Mucosa of stomach (tissue), 1 donor: ENCODE measurements around the gene CLUH.

Source experiments
- H3K27me3 ChIP-seq: one replicate; pipeline ENCODE4 v1.7.0; 2013; ENCODE audit warnings: mild to moderate bottlenecking, low read length; ENCODE audit not compliant: control insufficient read depth, insufficient read depth
- H3K36me3 ChIP-seq: one replicate; pipeline ENCODE4 v1.7.0; 2013; ENCODE audit warnings: low read length; ENCODE audit not compliant: control insufficient read depth, insufficient read depth
- H3K4me1 ChIP-seq: one replicate; pipeline ENCODE4 v1.7.0; 2013; ENCODE audit warnings: mild to moderate bottlenecking, low read length; ENCODE audit not compliant: control insufficient read depth, insufficient read depth
- H3K4me3 ChIP-seq: one replicate; pipeline ENCODE4 v1.7.0; 2013; ENCODE audit warnings: low read length
- H3K9ac ChIP-seq: one replicate; pipeline ENCODE4 v1.7.0; 2013; ENCODE audit warnings: mild to moderate bottlenecking, low read length, moderate library complexity
- H3K9me3 ChIP-seq: one replicate; pipeline ENCODE4 v1.7.0; 2013; ENCODE audit warnings: mild to moderate bottlenecking, low read length, moderate library complexity; ENCODE audit not compliant: control insufficient read depth
- donor health status: Pancreatic carcinoma.

Gene CLUH, protein sequence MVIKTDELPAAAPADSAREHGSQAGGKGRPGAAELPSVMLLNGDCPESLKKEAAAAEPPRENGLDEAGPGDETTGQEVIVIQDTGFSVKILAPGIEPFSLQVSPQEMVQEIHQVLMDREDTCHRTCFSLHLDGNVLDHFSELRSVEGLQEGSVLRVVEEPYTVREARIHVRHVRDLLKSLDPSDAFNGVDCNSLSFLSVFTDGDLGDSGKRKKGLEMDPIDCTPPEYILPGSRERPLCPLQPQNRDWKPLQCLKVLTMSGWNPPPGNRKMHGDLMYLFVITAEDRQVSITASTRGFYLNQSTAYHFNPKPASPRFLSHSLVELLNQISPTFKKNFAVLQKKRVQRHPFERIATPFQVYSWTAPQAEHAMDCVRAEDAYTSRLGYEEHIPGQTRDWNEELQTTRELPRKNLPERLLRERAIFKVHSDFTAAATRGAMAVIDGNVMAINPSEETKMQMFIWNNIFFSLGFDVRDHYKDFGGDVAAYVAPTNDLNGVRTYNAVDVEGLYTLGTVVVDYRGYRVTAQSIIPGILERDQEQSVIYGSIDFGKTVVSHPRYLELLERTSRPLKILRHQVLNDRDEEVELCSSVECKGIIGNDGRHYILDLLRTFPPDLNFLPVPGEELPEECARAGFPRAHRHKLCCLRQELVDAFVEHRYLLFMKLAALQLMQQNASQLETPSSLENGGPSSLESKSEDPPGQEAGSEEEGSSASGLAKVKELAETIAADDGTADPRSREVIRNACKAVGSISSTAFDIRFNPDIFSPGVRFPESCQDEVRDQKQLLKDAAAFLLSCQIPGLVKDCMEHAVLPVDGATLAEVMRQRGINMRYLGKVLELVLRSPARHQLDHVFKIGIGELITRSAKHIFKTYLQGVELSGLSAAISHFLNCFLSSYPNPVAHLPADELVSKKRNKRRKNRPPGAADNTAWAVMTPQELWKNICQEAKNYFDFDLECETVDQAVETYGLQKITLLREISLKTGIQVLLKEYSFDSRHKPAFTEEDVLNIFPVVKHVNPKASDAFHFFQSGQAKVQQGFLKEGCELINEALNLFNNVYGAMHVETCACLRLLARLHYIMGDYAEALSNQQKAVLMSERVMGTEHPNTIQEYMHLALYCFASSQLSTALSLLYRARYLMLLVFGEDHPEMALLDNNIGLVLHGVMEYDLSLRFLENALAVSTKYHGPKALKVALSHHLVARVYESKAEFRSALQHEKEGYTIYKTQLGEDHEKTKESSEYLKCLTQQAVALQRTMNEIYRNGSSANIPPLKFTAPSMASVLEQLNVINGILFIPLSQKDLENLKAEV (N-terminal part only)

GRCh38 chr17:2711608-2712299, at the start of gene CLUH:
TSS of gene CLUH (minus strand) at chr17:2711764. CDS start at chr17:2711661, 103 bp downstream.
- no peaks in the 10 kb centered on the region for H3K9me3 ChIP-seq
- peak within 1 kb of the TSS; percentile 80 for H3K4me3 ChIP-seq
- H3K27me3 ChIP-seq = no peaks in the 10 kb centered on the region
- H3K36me3 ChIP-seq = no peaks in the 10 kb centered on the region
- H3K9ac ChIP-seq = peak within 1 kb of the TSS; percentile 92
- peaks cover 49% of the 10 kb centered on the region for H3K4me1 ChIP-seq

DNA sequence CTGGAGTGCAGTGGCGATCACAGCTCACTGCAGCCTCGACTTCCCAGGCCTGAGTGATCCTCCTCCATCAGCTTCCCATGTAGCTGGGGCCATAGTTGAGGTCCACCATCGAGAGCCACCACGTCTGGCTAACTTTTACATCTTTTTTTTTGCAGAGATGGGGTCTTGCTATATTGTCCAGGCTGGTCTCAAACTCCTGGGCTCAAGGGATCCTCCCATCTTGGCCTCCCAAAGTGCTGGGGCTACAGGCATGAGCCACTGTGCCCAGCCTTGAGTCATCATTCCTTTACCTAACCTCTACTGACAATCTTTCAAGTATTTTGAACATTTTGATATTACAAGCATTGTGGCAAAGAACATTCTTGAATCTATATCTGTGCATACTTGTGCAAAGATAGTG, 47.3 kb upstream of the CLUH start:
- Histone ChIP-seq H3K36me3 (no peaks in the 10 kb centered on the region), H3K27me3 (peaks cover 19% of the 10 kb centered on the region), H3K4me1 (no peaks in the 10 kb centered on the region), H3K4me3 (no peak overlapping the region), H3K9me3 (no peaks in the 10 kb centered on the region), H3K9ac (no peak overlapping the region)

- no peak overlapping the region for H3K9ac ChIP-seq
- H3K9me3 ChIP-seq = no peaks in the 10 kb centered on the region
- no peaks in the 10 kb centered on the region for H3K36me3 ChIP-seq
- H3K27me3 ChIP-seq = peaks cover 26% of the 10 kb centered on the region
- no peak overlapping the region for H3K4me3 ChIP-seq
- no peaks in the 10 kb centered on the region for H3K4me1 ChIP-seq
Measured at GRCh38 chr17:2755891-2756724, 44.5 kb upstream of the CLUH start.

DNA sequence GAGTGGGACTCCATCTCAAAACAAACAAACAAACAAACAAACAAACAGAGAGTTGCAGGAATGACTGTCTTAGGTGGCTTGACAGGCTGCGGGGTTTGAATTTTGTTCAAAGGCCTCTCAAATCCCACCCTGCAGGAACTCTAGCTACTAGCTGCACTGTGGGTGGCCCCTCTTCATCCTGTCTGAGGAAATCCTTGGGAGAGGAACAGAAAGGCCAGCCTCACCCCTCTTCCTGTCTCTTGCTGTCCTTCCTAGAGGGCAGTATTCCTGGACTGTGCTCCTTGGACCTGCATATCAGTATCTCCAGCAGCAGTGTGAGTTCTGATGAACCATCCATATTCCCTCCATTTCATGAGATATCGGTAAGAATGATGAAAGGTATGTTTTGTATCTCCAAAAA, 39.9 kb upstream of the CLUH start:
- Histone ChIP-seq H3K27me3 (peaks cover 39% of the 10 kb centered on the region), H3K36me3 (no peaks in the 10 kb centered on the region), H3K9ac (no peak overlapping the region), H3K4me3 (no peak overlapping the region), H3K4me1 (no peaks in the 10 kb centered on the region), H3K9me3 (no peaks in the 10 kb centered on the region)

DNA sequence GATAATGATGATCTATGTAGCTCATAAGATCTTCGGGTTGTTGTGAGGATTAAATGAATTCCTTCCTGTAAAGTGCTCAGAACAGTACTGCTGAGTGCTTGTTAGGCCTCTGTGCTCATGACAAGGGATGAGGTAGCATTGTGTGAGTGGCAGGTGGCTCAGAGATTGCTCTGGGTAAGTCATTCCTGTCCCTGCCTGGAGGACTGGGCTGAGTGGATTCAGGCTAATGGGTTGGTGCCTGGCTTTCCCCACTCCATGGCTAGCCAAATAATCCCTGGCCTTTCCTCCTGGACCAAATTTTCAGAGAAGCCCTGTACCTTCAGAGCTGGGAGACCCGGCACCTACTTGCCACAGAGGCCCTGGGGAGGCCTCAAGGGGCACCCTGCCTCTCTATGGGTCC, 39.2 kb upstream of the CLUH start:
- Histone ChIP-seq H3K9me3 (no peaks in the 10 kb centered on the region), H3K9ac (no peak overlapping the region), H3K36me3 (no peaks in the 10 kb centered on the region), H3K4me1 (no peaks in the 10 kb centered on the region), H3K27me3 (peaks cover 35% of the 10 kb centered on the region), H3K4me3 (no peak overlapping the region)

GRCh38 chr17:2749784-2750181, 38.2 kb upstream of the CLUH start:
- peaks cover 35% of the 10 kb centered on the region for H3K27me3 ChIP-seq
- H3K4me3 ChIP-seq = no peak overlapping the region

DNA sequence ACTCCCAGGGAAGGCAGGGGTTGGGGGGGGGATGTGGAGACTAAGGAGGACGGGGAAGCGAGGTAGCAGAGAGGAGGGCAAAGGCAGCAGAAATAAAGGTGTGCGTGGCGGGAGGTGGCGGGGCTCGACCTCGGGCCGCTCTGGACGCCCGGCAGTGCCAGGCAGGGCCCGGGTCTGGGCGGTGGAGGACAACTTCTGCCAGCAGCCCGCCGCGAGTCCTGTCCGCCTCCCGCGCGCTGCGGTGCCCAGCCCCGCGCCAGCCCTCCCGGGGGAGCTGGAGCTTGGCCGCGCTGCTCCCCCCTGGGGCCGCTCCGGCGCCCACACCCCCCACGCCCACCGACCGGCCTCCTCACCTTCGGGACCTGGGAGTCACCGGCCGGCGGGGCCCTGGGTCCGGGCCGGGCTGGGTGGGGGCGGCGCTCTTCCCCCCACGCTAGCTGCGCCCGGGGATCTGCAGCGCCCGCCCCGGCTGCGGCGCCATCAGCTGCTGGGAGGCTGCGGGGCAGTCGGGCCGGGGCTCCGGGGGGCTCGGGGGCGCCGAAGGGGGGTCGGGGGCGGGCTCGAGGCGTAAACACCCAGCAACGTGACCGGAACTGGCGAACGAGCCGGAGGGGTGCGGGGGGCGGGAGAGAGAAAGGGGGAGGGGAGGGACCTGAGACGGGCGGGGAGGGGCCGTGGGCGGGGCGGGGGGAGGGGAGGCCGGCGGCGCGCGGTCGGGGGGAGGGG, 37.7 kb upstream of the CLUH start, which contains the start of gene CCDC92B:
CCDC92B (minus strand) TSS at position 595 of the 726 bp plus-strand sequence. CDS start 14,507 bp downstream, outside the sequence.
- Histone ChIP-seq H3K9ac (no peak within 1 kb of the TSS), H3K4me1 (no peaks in the 10 kb centered on the region), H3K9me3 (no peaks in the 10 kb centered on the region), H3K4me3 (no peak within 1 kb of the TSS), H3K36me3 (no peaks in the 10 kb centered on the region), H3K27me3 (peaks cover 35% of the 10 kb centered on the region)

More at GRCh38 chr17:2749784-2750181, 38.2 kb upstream of the CLUH start:
- Histone ChIP-seq H3K9ac (no peak overlapping the region), H3K4me1 (no peaks in the 10 kb centered on the region), H3K9me3 (no peaks in the 10 kb centered on the region), H3K36me3 (no peaks in the 10 kb centered on the region)

- H3K4me1 ChIP-seq = no peaks in the 10 kb centered on the region
- H3K4me3 ChIP-seq = no peak overlapping the region
- H3K9ac ChIP-seq = no peak overlapping the region
- no peaks in the 10 kb centered on the region for H3K36me3 ChIP-seq
- H3K27me3 ChIP-seq = peaks cover 23% of the 10 kb centered on the region
- no peaks in the 10 kb centered on the region for H3K9me3 ChIP-seq
Measured at GRCh38 chr17:2745317-2746037, 33.9 kb upstream of the CLUH start.

- Histone ChIP-seq H3K9ac (no peak overlapping the region), H3K9me3 (no peaks in the 10 kb centered on the region), H3K36me3 (no peaks in the 10 kb centered on the region), H3K4me3 (no peak overlapping the region), H3K4me1 (no peaks in the 10 kb centered on the region), H3K27me3 (no peaks in the 10 kb centered on the region)
Measured at GRCh38 chr17:2737693-2738092, 26.1 kb upstream of the CLUH start.

GRCh38 chr17:2736956-2737355, 25.4 kb upstream of the CLUH start:
- Histone ChIP-seq H3K9me3 (no peaks in the 10 kb centered on the region), H3K9ac (no peak overlapping the region)

More at GRCh38 chr17:2736956-2737355, 25.4 kb upstream of the CLUH start:
- Histone ChIP-seq H3K4me1 (no peaks in the 10 kb centered on the region), H3K4me3 (no peak overlapping the region), H3K36me3 (no peaks in the 10 kb centered on the region), H3K27me3 (no peaks in the 10 kb centered on the region)
